GM23338 (cell line): ENCODE measurements around the gene AKNAD1. TPM values are rescaled to one million over a fixed set of nuclear protein-coding genes. Genes with fewer than 3 reads are reported as not detected.
A peak's percentile ranks its signal among the peaks of the same experiment; 100 is the strongest.

Experiments used
- ATAC-seq: fragments of 200-7000 bp; cut with Tn5 transposase; 3 replicates; pipeline ENCODE4 v1.9.1; 2020
- DNase-seq: peaks from one replicate; pipeline ENCODE4 v3.0.0-alpha.2; 2015; ENCODE audit warnings: low spot score
- H2AFZ ChIP-seq: fragments of 200-600 bp; sonication (generic); 2 replicates; pipeline ENCODE4 v1.8.0; 2016; ENCODE audit warnings: antibody characterized with exemption, mild to moderate bottlenecking, moderate library complexity
- H3F3A ChIP-seq: fragments of 200-600 bp; sonication (generic); replicated peaks from 2 replicates; pipeline ENCODE4 v1.8.0; 2017; ENCODE audit warnings: antibody characterized with exemption, mixed run types, low read depth
- H3K27ac ChIP-seq: fragments of 200-600 bp; sonication (generic); 2 replicates; pipeline ENCODE4 v1.6.1; 2016; ENCODE audit warnings: low read depth
- H3K27me3 ChIP-seq: fragments of 200-600 bp; sonication (generic); 2 replicates; pipeline ENCODE4 v1.8.0; 2016; ENCODE audit warnings: mild to moderate bottlenecking, mixed run types, moderate library complexity; ENCODE audit not compliant: insufficient read depth
- H3K36me3 ChIP-seq: fragments of 200-600 bp; sonication (generic); 2 replicates; pipeline ENCODE4 v1.8.0; 2016; ENCODE audit warnings: mild to moderate bottlenecking; ENCODE audit not compliant: insufficient read depth
- H3K4me1 ChIP-seq: fragments of 200-600 bp; sonication (generic); 2 replicates; pipeline ENCODE4 v1.8.0; 2016; ENCODE audit warnings: mild to moderate bottlenecking, moderate library complexity; ENCODE audit not compliant: insufficient read depth
- H3K4me2 ChIP-seq: fragments of 200-600 bp; sonication (generic); 2 replicates; pipeline ENCODE4 v1.7.1; 2017; ENCODE audit warnings: mixed run types
- H3K4me3 ChIP-seq: fragments of 200-600 bp; sonication (generic); 2 replicates; pipeline ENCODE4 v1.6.1; 2016; ENCODE audit warnings: mixed run types
- H3K79me2 ChIP-seq: fragments of 200-600 bp; sonication (generic); replicated peaks from 2 replicates; pipeline ENCODE4 v1.8.0; 2017; ENCODE audit warnings: mild to moderate bottlenecking; ENCODE audit not compliant: insufficient read depth
- H3K9me2 ChIP-seq: fragments of 200-600 bp; sonication (generic); 2 replicates; pipeline ENCODE4 v1.8.0; 2017; ENCODE audit not compliant: insufficient read depth
- H4K20me1 ChIP-seq: fragments of 200-600 bp; sonication (generic); replicated peaks from 2 replicates; pipeline ENCODE4 v1.8.0; 2017; ENCODE audit warnings: mild to moderate bottlenecking; ENCODE audit not compliant: insufficient read depth
- H3K27ac Mint-ChIP-seq: 2 replicates; pipeline ENCODE4 v1.8.0; 2020; ENCODE audit warnings: inconsistent platforms, mild to moderate bottlenecking, moderate library complexity, mixed read lengths
- H3K27me3 Mint-ChIP-seq: 3 replicates; pipeline ENCODE4 v1.8.0; 2022; ENCODE audit warnings: low read depth, mild to moderate bottlenecking, moderate library complexity, mixed read lengths, inconsistent platforms; ENCODE audit not compliant: insufficient read depth, poor library complexity
- H3K36me3 Mint-ChIP-seq: 3 replicates; pipeline ENCODE4 v1.8.0; 2021; ENCODE audit warnings: low read depth, mild to moderate bottlenecking, inconsistent platforms, moderate library complexity, mixed read lengths
- H3K4me1 Mint-ChIP-seq: 3 replicates; pipeline ENCODE4 v1.8.0; 2020; ENCODE audit warnings: mild to moderate bottlenecking, inconsistent platforms, mixed read lengths
- H3K4me3 Mint-ChIP-seq: 3 replicates; pipeline ENCODE4 v1.8.0; 2021; ENCODE audit warnings: moderate library complexity, mild to moderate bottlenecking, inconsistent platforms, mixed read lengths
- H3K9me3 Mint-ChIP-seq: 3 replicates; pipeline ENCODE4 v1.8.0; 2020; ENCODE audit warnings: moderate library complexity, mild to moderate bottlenecking, inconsistent platforms, mixed read lengths
- CREB1 ChIP-seq: fragments of 250-450 bp; sonication (Bioruptor Pico); IDR thresholded peaks from 2 replicates; pipeline ENCODE4 v1.5.0; 2020; ENCODE audit warnings: low read depth, mild to moderate bottlenecking, moderate library complexity
- EZH2 ChIP-seq: fragments of 200-600 bp; sonication (generic); IDR thresholded peaks from one replicate; pipeline ENCODE4 v1.8.0; 2017; ENCODE audit warnings: antibody characterized with exemption, mild to moderate bottlenecking, low read depth; ENCODE audit not compliant: unreplicated experiment
- EZH2phosphoT487 ChIP-seq: fragments of 200-600 bp; sonication (generic); IDR thresholded peaks from one replicate; pipeline ENCODE4 v1.8.1; 2018; ENCODE audit warnings: antibody characterized with exemption; ENCODE audit not compliant: unreplicated experiment
- JUNB ChIP-seq: IDR thresholded peaks from one replicate; pipeline ENCODE4 v1.6.1; 2016; ENCODE audit warnings: antibody characterized with exemption; ENCODE audit not compliant: unreplicated experiment
- NANOG ChIP-seq: IDR thresholded peaks from 2 replicates; pipeline ENCODE4 v1.6.1; 2016; ENCODE audit warnings: antibody characterized with exemption, borderline replicate concordance
- STAT1 ChIP-seq: IDR thresholded peaks from one replicate; pipeline ENCODE4 v1.6.1; 2016; ENCODE audit warnings: antibody characterized with exemption; ENCODE audit not compliant: unreplicated experiment
- ZNF114 ChIP-seq: fragments of 250-450 bp; sonication (Bioruptor Pico); IDR thresholded peaks from 2 replicates; pipeline ENCODE4 v1.5.0; 2020; ENCODE audit warnings: mild to moderate bottlenecking, moderate library complexity
- ZNF331 ChIP-seq: fragments of 250-450 bp; sonication (Bioruptor Pico); IDR thresholded peaks from 2 replicates; pipeline ENCODE4 v1.5.0; 2020; ENCODE audit warnings: low read depth, mild to moderate bottlenecking, moderate library complexity
- polyA plus RNA-seq: library from polyadenylated mRNA; unstranded; fragments of >200 nt; fragmentation: Nextera tagmentation; extraction: Ambion mirVana; gene quantifications from 2 replicates; pipeline ENCODE4 v1.2.1, GENCODE V29; 2016
- total RNA-seq: library from RNA; depleted of rRNA; stranded (reverse); fragments of >200 nt; shearing (Covaris generic); gene quantifications from 2 replicates; pipeline ENCODE4 v1.2.3, GENCODE V29; 2014
- TF ChIP-seq, protein P1 (sequence below), 2 experiments: fragments of 200-600 bp in 1 of 2; sonication (generic) in 1 of 2; conservative IDR thresholded peaks; 2 replicates each; pipeline versions ENCODE4 v1.5.1 to v1.6.1; 2016 to 2017; ENCODE audit warnings: antibody characterized with exemption in 2 of 2, low read depth in 2 of 2, mild to moderate bottlenecking in 2 of 2, moderate library complexity in 1 of 2
- TF ChIP-seq, protein P2 (sequence below): IDR thresholded peaks from 2 replicates; pipeline ENCODE4 v1.6.1; 2016; ENCODE audit warnings: antibody characterized with exemption
- TF ChIP-seq, protein P3 (sequence below): fragments of 250-450 bp; sonication (Bioruptor Pico); IDR thresholded peaks from 2 replicates; pipeline ENCODE4 v1.5.0; 2020; ENCODE audit warnings: mild to moderate bottlenecking, moderate library complexity
- TF ChIP-seq, protein P4 (sequence below): IDR thresholded peaks from one replicate; pipeline ENCODE4 v1.6.1; 2018; ENCODE audit warnings: antibody characterized with exemption; ENCODE audit not compliant: unreplicated experiment

The AKNAD1 gene
- total and polyA plus RNA-seq, 2 experiments from 2014 or later = not detected

DNA sequence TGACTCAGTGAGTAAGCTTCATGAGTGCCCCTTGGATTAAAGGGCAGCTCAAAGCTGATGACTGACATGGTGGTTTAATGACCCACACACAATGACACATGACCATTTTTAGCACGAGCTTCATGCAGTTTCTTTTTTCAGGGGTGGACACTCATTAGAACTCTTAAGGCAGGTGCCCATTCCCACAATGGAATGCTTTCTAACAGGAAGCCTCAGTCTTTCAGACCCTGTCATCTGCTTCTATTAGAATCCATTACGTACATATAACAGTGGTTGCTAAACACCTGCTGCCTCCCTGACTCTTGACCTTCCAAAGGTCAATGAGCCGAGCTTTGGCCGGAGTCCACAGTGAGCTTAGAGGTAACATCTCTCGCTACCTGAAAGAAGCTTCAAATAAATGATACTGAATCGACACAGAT is 27.4 kb downstream of the AKNAD1 start:
- H3K4me1 Mint-ChIP-seq = peaks cover 6% of the 10 kb centered on the region; the same call in 1 of the 3 replicates
- Histone ChIP-seq H2AFZ (0 out of 2 replicates have a peak overlapping the region, but pooled peaks have one; percentile 43), H3K27ac (no peak overlapping the region), H3K79me2 (no peaks in the 10 kb centered on the region), H4K20me1 (no peaks in the 10 kb centered on the region), H3K4me1 (no peaks in the 10 kb centered on the region), H3K36me3 (no peaks in the 10 kb centered on the region), H3K9me2 (no peaks in the 10 kb centered on the region), H3K4me3 (no peak overlapping the region), H3K4me2 (no peak overlapping the region), H3F3A (no peaks in the 10 kb centered on the region), H3K27me3 (no peaks in the 10 kb centered on the region)
- no peak overlapping the region for H3K27ac Mint-ChIP-seq
- no peak overlapping the region for H3K4me3 Mint-ChIP-seq
- no peak for DNase-seq
- H3K27me3 Mint-ChIP-seq = no peaks in the 10 kb centered on the region
- ATAC-seq = no peak
- H3K9me3 Mint-ChIP-seq = no peaks in the 10 kb centered on the region
- TF ChIP-seq, protein P1, sequence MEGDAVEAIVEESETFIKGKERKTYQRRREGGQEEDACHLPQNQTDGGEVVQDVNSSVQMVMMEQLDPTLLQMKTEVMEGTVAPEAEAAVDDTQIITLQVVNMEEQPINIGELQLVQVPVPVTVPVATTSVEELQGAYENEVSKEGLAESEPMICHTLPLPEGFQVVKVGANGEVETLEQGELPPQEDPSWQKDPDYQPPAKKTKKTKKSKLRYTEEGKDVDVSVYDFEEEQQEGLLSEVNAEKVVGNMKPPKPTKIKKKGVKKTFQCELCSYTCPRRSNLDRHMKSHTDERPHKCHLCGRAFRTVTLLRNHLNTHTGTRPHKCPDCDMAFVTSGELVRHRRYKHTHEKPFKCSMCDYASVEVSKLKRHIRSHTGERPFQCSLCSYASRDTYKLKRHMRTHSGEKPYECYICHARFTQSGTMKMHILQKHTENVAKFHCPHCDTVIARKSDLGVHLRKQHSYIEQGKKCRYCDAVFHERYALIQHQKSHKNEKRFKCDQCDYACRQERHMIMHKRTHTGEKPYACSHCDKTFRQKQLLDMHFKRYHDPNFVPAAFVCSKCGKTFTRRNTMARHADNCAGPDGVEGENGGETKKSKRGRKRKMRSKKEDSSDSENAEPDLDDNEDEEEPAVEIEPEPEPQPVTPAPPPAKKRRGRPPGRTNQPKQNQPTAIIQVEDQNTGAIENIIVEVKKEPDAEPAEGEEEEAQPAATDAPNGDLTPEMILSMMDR (conservative IDR thresholded peaks at IDR 0.05; ENCODE audit: low read depth in 2 of 2) = no peak
- TF ChIP-seq EZH2 (no peak), ZNF114 (no peak), NANOG (no peak), CREB1 (CRISPR knock-in tag) (no peak), ZNF331 (CRISPR knock-in tag) (no peak), STAT1 (no peak), EZH2phosphoT487 (no peak), JUNB (no peak)
- TF ChIP-seq, protein P2, sequence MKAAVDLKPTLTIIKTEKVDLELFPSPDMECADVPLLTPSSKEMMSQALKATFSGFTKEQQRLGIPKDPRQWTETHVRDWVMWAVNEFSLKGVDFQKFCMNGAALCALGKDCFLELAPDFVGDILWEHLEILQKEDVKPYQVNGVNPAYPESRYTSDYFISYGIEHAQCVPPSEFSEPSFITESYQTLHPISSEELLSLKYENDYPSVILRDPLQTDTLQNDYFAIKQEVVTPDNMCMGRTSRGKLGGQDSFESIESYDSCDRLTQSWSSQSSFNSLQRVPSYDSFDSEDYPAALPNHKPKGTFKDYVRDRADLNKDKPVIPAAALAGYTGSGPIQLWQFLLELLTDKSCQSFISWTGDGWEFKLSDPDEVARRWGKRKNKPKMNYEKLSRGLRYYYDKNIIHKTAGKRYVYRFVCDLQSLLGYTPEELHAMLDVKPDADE = no peak
- TF ChIP-seq, protein P3, sequence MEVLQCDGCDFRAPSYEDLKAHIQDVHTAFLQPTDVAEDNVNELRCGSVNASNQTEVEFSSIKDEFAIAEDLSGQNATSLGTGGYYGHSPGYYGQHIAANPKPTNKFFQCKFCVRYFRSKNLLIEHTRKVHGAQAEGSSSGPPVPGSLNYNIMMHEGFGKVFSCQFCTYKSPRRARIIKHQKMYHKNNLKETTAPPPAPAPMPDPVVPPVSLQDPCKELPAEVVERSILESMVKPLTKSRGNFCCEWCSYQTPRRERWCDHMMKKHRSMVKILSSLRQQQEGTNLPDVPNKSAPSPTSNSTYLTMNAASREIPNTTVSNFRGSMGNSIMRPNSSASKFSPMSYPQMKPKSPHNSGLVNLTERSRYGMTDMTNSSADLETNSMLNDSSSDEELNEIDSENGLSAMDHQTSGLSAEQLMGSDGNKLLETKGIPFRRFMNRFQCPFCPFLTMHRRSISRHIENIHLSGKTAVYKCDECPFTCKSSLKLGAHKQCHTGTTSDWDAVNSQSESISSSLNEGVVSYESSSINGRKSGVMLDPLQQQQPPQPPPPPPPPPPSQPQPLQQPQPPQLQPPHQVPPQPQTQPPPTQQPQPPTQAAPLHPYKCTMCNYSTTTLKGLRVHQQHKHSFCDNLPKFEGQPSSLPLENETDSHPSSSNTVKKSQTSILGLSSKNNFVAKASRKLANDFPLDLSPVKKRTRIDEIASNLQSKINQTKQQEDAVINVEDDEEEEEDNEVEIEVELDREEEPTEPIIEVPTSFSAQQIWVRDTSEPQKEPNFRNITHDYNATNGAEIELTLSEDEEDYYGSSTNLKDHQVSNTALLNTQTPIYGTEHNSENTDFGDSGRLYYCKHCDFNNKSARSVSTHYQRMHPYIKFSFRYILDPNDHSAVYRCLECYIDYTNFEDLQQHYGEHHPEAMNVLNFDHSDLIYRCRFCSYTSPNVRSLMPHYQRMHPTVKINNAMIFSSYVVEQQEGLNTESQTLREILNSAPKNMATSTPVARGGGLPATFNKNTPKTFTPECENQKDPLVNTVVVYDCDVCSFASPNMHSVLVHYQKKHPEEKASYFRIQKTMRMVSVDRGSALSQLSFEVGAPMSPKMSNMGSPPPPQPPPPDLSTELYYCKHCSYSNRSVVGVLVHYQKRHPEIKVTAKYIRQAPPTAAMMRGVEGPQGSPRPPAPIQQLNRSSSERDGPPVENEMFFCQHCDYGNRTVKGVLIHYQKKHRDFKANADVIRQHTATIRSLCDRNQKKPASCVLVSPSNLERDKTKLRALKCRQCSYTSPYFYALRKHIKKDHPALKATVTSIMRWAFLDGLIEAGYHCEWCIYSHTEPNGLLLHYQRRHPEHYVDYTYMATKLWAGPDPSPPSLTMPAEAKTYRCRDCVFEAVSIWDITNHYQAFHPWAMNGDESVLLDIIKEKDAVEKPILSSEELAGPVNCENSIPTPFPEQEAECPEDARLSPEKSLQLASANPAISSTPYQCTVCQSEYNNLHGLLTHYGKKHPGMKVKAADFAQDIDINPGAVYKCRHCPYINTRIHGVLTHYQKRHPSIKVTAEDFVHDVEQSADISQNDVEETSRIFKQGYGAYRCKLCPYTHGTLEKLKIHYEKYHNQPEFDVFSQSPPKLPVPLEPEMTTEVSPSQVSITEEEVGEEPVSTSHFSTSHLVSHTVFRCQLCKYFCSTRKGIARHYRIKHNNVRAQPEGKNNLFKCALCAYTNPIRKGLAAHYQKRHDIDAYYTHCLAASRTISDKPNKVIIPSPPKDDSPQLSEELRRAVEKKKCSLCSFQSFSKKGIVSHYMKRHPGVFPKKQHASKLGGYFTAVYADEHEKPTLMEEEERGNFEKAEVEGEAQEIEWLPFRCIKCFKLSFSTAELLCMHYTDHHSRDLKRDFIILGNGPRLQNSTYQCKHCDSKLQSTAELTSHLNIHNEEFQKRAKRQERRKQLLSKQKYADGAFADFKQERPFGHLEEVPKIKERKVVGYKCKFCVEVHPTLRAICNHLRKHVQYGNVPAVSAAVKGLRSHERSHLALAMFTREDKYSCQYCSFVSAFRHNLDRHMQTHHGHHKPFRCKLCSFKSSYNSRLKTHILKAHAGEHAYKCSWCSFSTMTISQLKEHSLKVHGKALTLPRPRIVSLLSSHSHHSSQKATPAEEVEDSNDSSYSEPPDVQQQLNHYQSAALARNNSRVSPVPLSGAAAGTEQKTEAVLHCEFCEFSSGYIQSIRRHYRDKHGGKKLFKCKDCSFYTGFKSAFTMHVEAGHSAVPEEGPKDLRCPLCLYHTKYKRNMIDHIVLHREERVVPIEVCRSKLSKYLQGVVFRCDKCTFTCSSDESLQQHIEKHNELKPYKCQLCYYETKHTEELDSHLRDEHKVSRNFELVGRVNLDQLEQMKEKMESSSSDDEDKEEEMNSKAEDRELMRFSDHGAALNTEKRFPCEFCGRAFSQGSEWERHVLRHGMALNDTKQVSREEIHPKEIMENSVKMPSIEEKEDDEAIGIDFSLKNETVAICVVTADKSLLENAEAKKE (CRISPR knock-in tag) = no peak
- TF ChIP-seq, protein P4, sequence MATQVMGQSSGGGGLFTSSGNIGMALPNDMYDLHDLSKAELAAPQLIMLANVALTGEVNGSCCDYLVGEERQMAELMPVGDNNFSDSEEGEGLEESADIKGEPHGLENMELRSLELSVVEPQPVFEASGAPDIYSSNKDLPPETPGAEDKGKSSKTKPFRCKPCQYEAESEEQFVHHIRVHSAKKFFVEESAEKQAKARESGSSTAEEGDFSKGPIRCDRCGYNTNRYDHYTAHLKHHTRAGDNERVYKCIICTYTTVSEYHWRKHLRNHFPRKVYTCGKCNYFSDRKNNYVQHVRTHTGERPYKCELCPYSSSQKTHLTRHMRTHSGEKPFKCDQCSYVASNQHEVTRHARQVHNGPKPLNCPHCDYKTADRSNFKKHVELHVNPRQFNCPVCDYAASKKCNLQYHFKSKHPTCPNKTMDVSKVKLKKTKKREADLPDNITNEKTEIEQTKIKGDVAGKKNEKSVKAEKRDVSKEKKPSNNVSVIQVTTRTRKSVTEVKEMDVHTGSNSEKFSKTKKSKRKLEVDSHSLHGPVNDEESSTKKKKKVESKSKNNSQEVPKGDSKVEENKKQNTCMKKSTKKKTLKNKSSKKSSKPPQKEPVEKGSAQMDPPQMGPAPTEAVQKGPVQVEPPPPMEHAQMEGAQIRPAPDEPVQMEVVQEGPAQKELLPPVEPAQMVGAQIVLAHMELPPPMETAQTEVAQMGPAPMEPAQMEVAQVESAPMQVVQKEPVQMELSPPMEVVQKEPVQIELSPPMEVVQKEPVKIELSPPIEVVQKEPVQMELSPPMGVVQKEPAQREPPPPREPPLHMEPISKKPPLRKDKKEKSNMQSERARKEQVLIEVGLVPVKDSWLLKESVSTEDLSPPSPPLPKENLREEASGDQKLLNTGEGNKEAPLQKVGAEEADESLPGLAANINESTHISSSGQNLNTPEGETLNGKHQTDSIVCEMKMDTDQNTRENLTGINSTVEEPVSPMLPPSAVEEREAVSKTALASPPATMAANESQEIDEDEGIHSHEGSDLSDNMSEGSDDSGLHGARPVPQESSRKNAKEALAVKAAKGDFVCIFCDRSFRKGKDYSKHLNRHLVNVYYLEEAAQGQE = no peak
- no peaks in the 10 kb centered on the region for H3K36me3 Mint-ChIP-seq
